Neural cell (in vitro differentiated cells): ENCODE results near the gene HCAR2. TPM values are rescaled to one million over a fixed set of nuclear protein-coding genes. Genes with fewer than 3 reads are reported as not detected.
"Not testable (repeated sequence)": the region's sequence is repeated elsewhere in the genome, so short reads cannot be mapped to it uniquely, and the experiment has no call there.

Experiments
- H2AFZ ChIP-seq: fragments of 200-600, 300-800 bp; sonication (generic), shearing (Covaris generic); 2 replicates; pipeline ENCODE4 v1.6.0; 2014; ENCODE audit warnings: low read depth, mild to moderate bottlenecking, antibody characterized with exemption, low read length, moderate library complexity
- H3F3A ChIP-seq: fragments of 200-600 bp; shearing (Covaris generic); 2 replicates; pipeline ENCODE4 v1.6.1; 2016; ENCODE audit warnings: mild to moderate bottlenecking, moderate library complexity, mixed read lengths, antibody characterized with exemption, low read length; ENCODE audit not compliant: insufficient read depth, poor library complexity, severe bottlenecking
- H3K27ac ChIP-seq: fragments of 200-600, 300-800 bp; sonication (generic), shearing (Covaris generic); 2 replicates; pipeline ENCODE4 v1.5.1; 2014; ENCODE audit warnings: mild to moderate bottlenecking, low read length, moderate library complexity
- H3K27me3 ChIP-seq: fragments of 300-800, 200-600 bp; sonication (generic), shearing (Covaris generic); 2 replicates; pipeline ENCODE4 v1.6.0; 2014; ENCODE audit warnings: mild to moderate bottlenecking, low read depth, low read length, moderate library complexity; ENCODE audit not compliant: insufficient read depth
- H3K36me3 ChIP-seq: fragments of 300-800, 200-600 bp; sonication (generic), shearing (Covaris generic); 2 replicates; pipeline ENCODE4 v1.5.1; 2014; ENCODE audit warnings: mild to moderate bottlenecking, antibody characterized with exemption, low read length, moderate library complexity; ENCODE audit not compliant: insufficient read depth
- H3K4me2 ChIP-seq: fragments of 300-800, 200-600 bp; sonication (generic), shearing (Covaris generic); 2 replicates; pipeline ENCODE4 v1.6.0; 2014; ENCODE audit warnings: mild to moderate bottlenecking, low read length
- H3K4me3 ChIP-seq: fragments of 300-800, 200-600 bp; sonication (generic), shearing (Covaris generic); 2 replicates; pipeline ENCODE4 v1.5.1; 2014; ENCODE audit warnings: mild to moderate bottlenecking, low read length, moderate library complexity
- H3K79me2 ChIP-seq: fragments of 200-600 bp; shearing (Covaris generic); replicated peaks from 2 replicates; pipeline ENCODE4 v1.6.0; 2014; ENCODE audit warnings: mild to moderate bottlenecking, low read length, moderate library complexity; ENCODE audit not compliant: insufficient read depth
- H3K9ac ChIP-seq: fragments of 300-800, 200-600 bp; sonication (generic), shearing (Covaris generic); 2 replicates; pipeline ENCODE4 v1.6.1; 2016; ENCODE audit warnings: mild to moderate bottlenecking, low read length, mixed read lengths
- H3K9me2 ChIP-seq: fragments of 200-600 bp; shearing (Covaris generic); 2 replicates; pipeline ENCODE4 v1.6.1; 2016; ENCODE audit warnings: mild to moderate bottlenecking, low read length, mixed read lengths; ENCODE audit not compliant: insufficient read depth
- H3K9me3 ChIP-seq: fragments of 200-600, 300-800 bp; sonication (generic), shearing (Covaris generic); 2 replicates; pipeline ENCODE4 v1.6.1; 2016; ENCODE audit warnings: mild to moderate bottlenecking, mixed run types, low read length, moderate library complexity, mixed read lengths
- H4K20me1 ChIP-seq: fragments of 200-600 bp; shearing (Covaris generic); 2 replicates; pipeline ENCODE4 v1.6.1; 2016; ENCODE audit warnings: mild to moderate bottlenecking, mixed run types; ENCODE audit not compliant: insufficient read depth
- CTCF ChIP-seq: fragments of 450-650 bp; IDR thresholded peaks from 2 replicates; pipeline ENCODE4 v1.5.1; 2014; ENCODE audit warnings: antibody characterized with exemption, mild to moderate bottlenecking, moderate library complexity; ENCODE audit not compliant: poor library complexity, severe bottlenecking
- EP300 ChIP-seq: fragments of 450-650 bp; conservative IDR thresholded peaks from 2 replicates; pipeline ENCODE4 v1.6.1; 2014; ENCODE audit warnings: antibody characterized with exemption, mild to moderate bottlenecking, moderate library complexity; ENCODE audit not compliant: poor library complexity, severe bottlenecking
- EZH2 ChIP-seq: fragments of 200-600, 300-800 bp; shearing (Covaris generic), sonication (generic); IDR thresholded peaks from 2 replicates; pipeline ENCODE4 v1.6.1; 2014; ENCODE audit warnings: antibody characterized with exemption, low read length, borderline replicate concordance, mild to moderate bottlenecking; ENCODE audit not compliant: insufficient read depth, poor library complexity, severe bottlenecking
- MXI1 ChIP-seq: fragments of 450-650 bp; conservative IDR thresholded peaks from 2 replicates; pipeline ENCODE4 v1.6.1; 2014; ENCODE audit warnings: antibody characterized with exemption, mild to moderate bottlenecking; ENCODE audit not compliant: poor library complexity, severe bottlenecking
- POLR2AphosphoS5 ChIP-seq: IDR thresholded peaks from 2 replicates; pipeline ENCODE4 v1.6.1; 2012
- RAD21 ChIP-seq: fragments of 450-650 bp; conservative IDR thresholded peaks from 2 replicates; pipeline ENCODE4 v1.6.1; 2014; ENCODE audit warnings: antibody characterized with exemption, mild to moderate bottlenecking, moderate library complexity
- SMC3 ChIP-seq: fragments of 450-650 bp; conservative IDR thresholded peaks from 2 replicates; pipeline ENCODE4 v1.6.1; 2014; ENCODE audit warnings: antibody characterized with exemption, mild to moderate bottlenecking, moderate library complexity; ENCODE audit not compliant: poor library complexity
- TAF1 ChIP-seq: IDR thresholded peaks from 2 replicates; pipeline ENCODE4 v1.6.1; 2012; ENCODE audit warnings: low read depth
- polyA minus RNA-seq: library from RNA; depleted of rRNA, polyadenylated mRNA; stranded (reverse); fragments of >200 nt; gene quantifications from 2 replicates; pipeline ENCODE4 v1.2.3, GENCODE V29; 2014
- polyA plus RNA-seq: library from polyadenylated mRNA; depleted of rRNA; stranded (reverse); fragments of >200 nt; gene quantifications from 2 replicates; pipeline ENCODE4 v1.2.3, GENCODE V29; 2014
- TF ChIP-seq, protein P1 (sequence below): IDR thresholded peaks from 2 replicates; pipeline ENCODE4 v1.6.1; 2012; ENCODE audit warnings: borderline replicate concordance

Gene HCAR2
- polyA plus RNA-seq (not detected in 2 replicates), polyA minus RNA-seq (not detected in 2 replicates)

GRCh38 chr12:122702890-122703611, at the start of gene HCAR2:
Gene HCAR2, minus strand, starts transcription at chr12:122703357. Its CDS starts 74 bp downstream, at chr12:122703283.
- H3K36me3 ChIP-seq, H3K27ac ChIP-seq, H3K4me2 ChIP-seq, H3K4me3 ChIP-seq, H3K9ac ChIP-seq, H4K20me1 ChIP-seq, H3K9me3 ChIP-seq, H3K27me3 ChIP-seq, H2AFZ ChIP-seq, H3K79me2 ChIP-seq, H3F3A ChIP-seq, H3K9me2 ChIP-seq: not testable (repeated sequence)

DNA sequence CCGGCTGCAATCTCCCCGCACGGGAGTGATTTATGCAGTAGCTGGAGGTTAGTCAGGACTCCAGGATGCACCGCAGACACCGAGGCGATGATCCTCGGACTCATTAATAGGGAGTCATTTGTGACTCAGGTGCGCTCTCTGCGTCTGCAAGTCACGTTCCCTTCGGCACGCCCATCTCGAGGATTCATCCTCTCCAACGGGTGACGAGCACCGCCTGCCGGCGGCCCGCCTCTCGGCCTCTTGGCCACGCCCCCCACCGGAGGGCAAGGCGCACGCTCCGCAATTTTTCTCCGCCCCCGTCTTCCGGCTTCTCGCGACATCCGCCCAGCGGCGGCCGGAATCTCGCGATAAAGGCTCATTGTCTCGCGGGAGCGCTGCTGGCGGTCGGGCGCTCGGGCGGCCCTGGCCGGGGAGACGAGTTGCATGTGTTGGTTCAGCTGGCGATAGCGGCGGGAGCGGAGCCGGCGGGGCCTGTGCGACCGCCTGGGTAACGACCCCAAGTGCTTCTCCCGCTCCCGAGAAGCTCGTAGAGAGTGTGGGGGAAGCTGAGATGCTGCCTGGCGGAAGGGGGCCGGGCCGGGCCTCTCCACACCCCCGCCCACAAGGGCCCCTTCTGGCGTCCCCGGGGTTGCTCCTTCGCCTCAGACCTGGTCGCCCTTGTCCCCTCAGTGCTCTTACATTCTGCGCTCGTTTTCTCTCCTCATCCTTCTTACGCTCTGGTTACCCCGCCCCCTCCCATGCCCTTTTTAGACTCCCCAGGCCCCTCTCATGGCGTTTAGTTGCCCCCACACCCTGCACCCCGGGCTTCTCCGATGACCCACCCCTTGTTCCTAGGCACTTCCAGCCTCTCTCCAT, 49.5 kb upstream of the HCAR2 start, which contains the start of gene DENR:
Gene DENR, plus strand, starts transcription at position 361 of the 855 bp plus-strand sequence. CDS start 878 bp downstream, outside the sequence.
- Histone ChIP-seq H2AFZ (peak within 1 kb of the TSS; percentile 98), H3K79me2 (peaks cover 23% of the 10 kb centered on the region), H3K4me3 (peak within 1 kb of the TSS; percentile 98), H3K9me3 (no peaks in the 10 kb centered on the region), H3F3A (peaks cover 3% of the 10 kb centered on the region), H4K20me1 (no peaks in the 10 kb centered on the region), H3K9ac (peak within 1 kb of the TSS; percentile 93), H3K36me3 (no peaks in the 10 kb centered on the region), H3K27me3 (no peaks in the 10 kb centered on the region), H3K27ac (peak within 1 kb of the TSS; percentile 86), H3K4me2 (peak within 1 kb of the TSS; percentile 99), H3K9me2 (no peaks in the 10 kb centered on the region)
- TF ChIP-seq RAD21 (peak; percentile 93), CTCF (peak; percentile 95), EZH2 (no peak), MXI1 (peak; percentile 93), EP300 (peak; percentile 51), SMC3 (peak; percentile 80), TAF1 (peak; percentile 72), POLR2AphosphoS5 (peak; percentile 91)
- TF ChIP-seq, protein P1, sequence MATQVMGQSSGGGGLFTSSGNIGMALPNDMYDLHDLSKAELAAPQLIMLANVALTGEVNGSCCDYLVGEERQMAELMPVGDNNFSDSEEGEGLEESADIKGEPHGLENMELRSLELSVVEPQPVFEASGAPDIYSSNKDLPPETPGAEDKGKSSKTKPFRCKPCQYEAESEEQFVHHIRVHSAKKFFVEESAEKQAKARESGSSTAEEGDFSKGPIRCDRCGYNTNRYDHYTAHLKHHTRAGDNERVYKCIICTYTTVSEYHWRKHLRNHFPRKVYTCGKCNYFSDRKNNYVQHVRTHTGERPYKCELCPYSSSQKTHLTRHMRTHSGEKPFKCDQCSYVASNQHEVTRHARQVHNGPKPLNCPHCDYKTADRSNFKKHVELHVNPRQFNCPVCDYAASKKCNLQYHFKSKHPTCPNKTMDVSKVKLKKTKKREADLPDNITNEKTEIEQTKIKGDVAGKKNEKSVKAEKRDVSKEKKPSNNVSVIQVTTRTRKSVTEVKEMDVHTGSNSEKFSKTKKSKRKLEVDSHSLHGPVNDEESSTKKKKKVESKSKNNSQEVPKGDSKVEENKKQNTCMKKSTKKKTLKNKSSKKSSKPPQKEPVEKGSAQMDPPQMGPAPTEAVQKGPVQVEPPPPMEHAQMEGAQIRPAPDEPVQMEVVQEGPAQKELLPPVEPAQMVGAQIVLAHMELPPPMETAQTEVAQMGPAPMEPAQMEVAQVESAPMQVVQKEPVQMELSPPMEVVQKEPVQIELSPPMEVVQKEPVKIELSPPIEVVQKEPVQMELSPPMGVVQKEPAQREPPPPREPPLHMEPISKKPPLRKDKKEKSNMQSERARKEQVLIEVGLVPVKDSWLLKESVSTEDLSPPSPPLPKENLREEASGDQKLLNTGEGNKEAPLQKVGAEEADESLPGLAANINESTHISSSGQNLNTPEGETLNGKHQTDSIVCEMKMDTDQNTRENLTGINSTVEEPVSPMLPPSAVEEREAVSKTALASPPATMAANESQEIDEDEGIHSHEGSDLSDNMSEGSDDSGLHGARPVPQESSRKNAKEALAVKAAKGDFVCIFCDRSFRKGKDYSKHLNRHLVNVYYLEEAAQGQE: peak; percentile 67

- not testable (repeated sequence) for H3K27ac ChIP-seq, H2AFZ ChIP-seq, H4K20me1 ChIP-seq, H3K4me3 ChIP-seq, H3K9me2 ChIP-seq, H3K4me2 ChIP-seq, H3K36me3 ChIP-seq, H3K27me3 ChIP-seq, H3K9ac ChIP-seq, H3K9me3 ChIP-seq, H3F3A ChIP-seq
- peaks cover 23% of the 10 kb centered on the region for H3K79me2 ChIP-seq
Observed at GRCh38 chr12:122750781-122751515, 47.8 kb upstream of the HCAR2 start.
